WTC11 (cell line): ENCODE data around the gene GSTM4. TPM values are rescaled to one million over a fixed set of nuclear protein-coding genes. Genes with fewer than 3 reads are reported as not detected.

Experiments used
- ATAC-seq: fragments of 200-7000 bp; cut with Tn5 transposase; 2 replicates; pipeline ENCODE4 v1.10.0; 2021; ENCODE audit warnings: mild to moderate bottlenecking, moderate library complexity
- CTCF ChIA-PET: fragments of 300-600 bp; sonication (Branson Sonifier 250); formaldehyde crosslinking; loops from one replicate; lab custom pipeline; 2021; ENCODE audit warnings: antibody characterized with exemption; lab: Charles Lee
- POLR2A ChIA-PET: fragments of 350-600 bp; sonication (Branson Sonifier 250); formaldehyde crosslinking; loops from one replicate; lab custom pipeline; 2021; ENCODE audit warnings: antibody characterized with exemption; lab: Charles Lee
- DNase-seq: peaks from one replicate; pipeline ENCODE4 v3.0.0; 2021; ENCODE audit warnings: low spot score
- H3K27ac Mint-ChIP-seq: 2 replicates; pipeline ENCODE4 v1.8.0; 2021; ENCODE audit warnings: mixed read lengths
- H3K27me3 Mint-ChIP-seq: 2 replicates; pipeline ENCODE4 v1.8.0; 2021; ENCODE audit warnings: low read depth, mild to moderate bottlenecking, moderate library complexity, mixed read lengths
- H3K36me3 Mint-ChIP-seq: 2 replicates; pipeline ENCODE4 v1.8.0; 2021; ENCODE audit warnings: mixed read lengths
- H3K4me1 Mint-ChIP-seq: 2 replicates; pipeline ENCODE4 v1.8.0; 2022; ENCODE audit warnings: mixed read lengths
- H3K4me3 Mint-ChIP-seq: 2 replicates; pipeline ENCODE4 v1.8.0; 2021; ENCODE audit warnings: mild to moderate bottlenecking, moderate library complexity, mixed read lengths
- H3K9me3 Mint-ChIP-seq: 2 replicates; pipeline ENCODE4 v1.8.0; 2021; ENCODE audit warnings: mixed read lengths
- ETV6 ChIP-seq: sonication (generic); formaldehyde crosslinking; IDR thresholded peaks from 2 replicates; pipeline ENCODE4 v1.8.1; 2022; ENCODE audit warnings: mild to moderate bottlenecking, missing genetic modification reagents
- FOXP1 ChIP-seq: sonication (generic); formaldehyde crosslinking; IDR thresholded peaks from 2 replicates; pipeline ENCODE4 v1.8.0; 2022; ENCODE audit warnings: missing genetic modification reagents, mild to moderate bottlenecking, moderate library complexity, borderline replicate concordance
- GABPB1 ChIP-seq: sonication (generic); formaldehyde crosslinking; IDR thresholded peaks from 2 replicates; pipeline ENCODE4 v1.8.1; 2023; ENCODE audit warnings: mild to moderate bottlenecking, missing genetic modification reagents
- KAT7 ChIP-seq: sonication (generic); formaldehyde crosslinking; IDR thresholded peaks from 2 replicates; pipeline ENCODE4 v1.8.1; 2023; ENCODE audit warnings: missing genetic modification reagents, mild to moderate bottlenecking, borderline replicate concordance
- NFATC4 ChIP-seq: fragments of 250-450 bp; sonication (Bioruptor Pico); IDR thresholded peaks from 2 replicates; pipeline ENCODE4 v1.9.0; 2021; ENCODE audit warnings: mild to moderate bottlenecking
- TCF7 ChIP-seq: sonication (generic); formaldehyde crosslinking; IDR thresholded peaks from 2 replicates; pipeline ENCODE4 v1.8.0; 2022; ENCODE audit warnings: mild to moderate bottlenecking, low read depth, missing genetic modification reagents, moderate library complexity
- ZNF317 ChIP-seq: sonication (generic); formaldehyde crosslinking; IDR thresholded peaks from 2 replicates; pipeline ENCODE4 v1.8.1; 2023; ENCODE audit warnings: low read depth, mild to moderate bottlenecking, moderate library complexity, missing genetic modification reagents, borderline replicate concordance
- total RNA-seq: library from RNA; stranded (reverse); gene quantifications from 3 replicates; pipeline ENCODE4 v1.2.3, GENCODE V29; 2021
- TF ChIP-seq, protein P1 (sequence below): sonication (generic); formaldehyde crosslinking; IDR thresholded peaks from 2 replicates; pipeline ENCODE4 v1.8.0; 2022; ENCODE audit warnings: mild to moderate bottlenecking, missing genetic modification reagents
- TF ChIP-seq, protein P2 (sequence below): fragments of 250-450 bp; sonication (Bioruptor Pico); IDR thresholded peaks from 2 replicates; pipeline ENCODE4 v1.9.0; 2021; ENCODE audit warnings: mild to moderate bottlenecking, borderline replicate concordance
- TF ChIP-seq, protein P3 (sequence below): fragments of 250-450 bp; sonication (Bioruptor Pico); IDR thresholded peaks from 2 replicates; pipeline ENCODE4 v1.9.0; 2021; ENCODE audit warnings: moderate library complexity, mild to moderate bottlenecking, inconsistent platforms, borderline replicate concordance
- TF ChIP-seq, protein P4 (sequence below): sonication (generic); formaldehyde crosslinking; IDR thresholded peaks from 2 replicates; pipeline ENCODE4 v1.8.1; 2022; ENCODE audit warnings: mild to moderate bottlenecking, moderate library complexity, missing genetic modification reagents

Gene GSTM4
- total RNA-seq, 1 experiment from 2014 or later = 16.7 TPM

DNA sequence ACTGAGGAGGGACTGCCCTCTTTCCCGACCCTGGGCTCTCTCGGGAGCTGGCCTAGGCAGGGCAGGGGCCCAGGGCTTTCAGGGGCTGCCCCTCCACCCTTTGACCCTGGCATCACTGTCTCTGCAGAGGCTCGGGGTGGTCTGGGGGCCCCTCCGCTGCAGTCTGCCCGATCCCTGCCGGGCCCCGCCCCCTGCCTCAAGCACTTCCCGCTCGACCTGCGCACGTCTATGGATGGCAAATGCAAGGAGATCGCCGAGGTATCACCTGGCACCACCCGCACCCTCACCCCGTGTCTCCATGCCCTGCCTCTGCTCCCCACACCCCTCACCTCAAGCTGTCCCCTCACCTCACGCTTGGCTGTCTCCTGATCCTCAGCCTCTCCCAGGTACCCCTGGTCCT is 30.7 kb upstream of the GSTM4 start (continued):
- TF ChIP-seq, protein P1, sequence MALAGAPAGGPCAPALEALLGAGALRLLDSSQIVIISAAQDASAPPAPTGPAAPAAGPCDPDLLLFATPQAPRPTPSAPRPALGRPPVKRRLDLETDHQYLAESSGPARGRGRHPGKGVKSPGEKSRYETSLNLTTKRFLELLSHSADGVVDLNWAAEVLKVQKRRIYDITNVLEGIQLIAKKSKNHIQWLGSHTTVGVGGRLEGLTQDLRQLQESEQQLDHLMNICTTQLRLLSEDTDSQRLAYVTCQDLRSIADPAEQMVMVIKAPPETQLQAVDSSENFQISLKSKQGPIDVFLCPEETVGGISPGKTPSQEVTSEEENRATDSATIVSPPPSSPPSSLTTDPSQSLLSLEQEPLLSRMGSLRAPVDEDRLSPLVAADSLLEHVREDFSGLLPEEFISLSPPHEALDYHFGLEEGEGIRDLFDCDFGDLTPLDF = no peak
- TF ChIP-seq ETV6 (CRISPR knock-in tag) (no peak), NFATC4 (CRISPR knock-in tag) (no peak), ZNF317 (no peak)
- TF ChIP-seq, protein P2, sequence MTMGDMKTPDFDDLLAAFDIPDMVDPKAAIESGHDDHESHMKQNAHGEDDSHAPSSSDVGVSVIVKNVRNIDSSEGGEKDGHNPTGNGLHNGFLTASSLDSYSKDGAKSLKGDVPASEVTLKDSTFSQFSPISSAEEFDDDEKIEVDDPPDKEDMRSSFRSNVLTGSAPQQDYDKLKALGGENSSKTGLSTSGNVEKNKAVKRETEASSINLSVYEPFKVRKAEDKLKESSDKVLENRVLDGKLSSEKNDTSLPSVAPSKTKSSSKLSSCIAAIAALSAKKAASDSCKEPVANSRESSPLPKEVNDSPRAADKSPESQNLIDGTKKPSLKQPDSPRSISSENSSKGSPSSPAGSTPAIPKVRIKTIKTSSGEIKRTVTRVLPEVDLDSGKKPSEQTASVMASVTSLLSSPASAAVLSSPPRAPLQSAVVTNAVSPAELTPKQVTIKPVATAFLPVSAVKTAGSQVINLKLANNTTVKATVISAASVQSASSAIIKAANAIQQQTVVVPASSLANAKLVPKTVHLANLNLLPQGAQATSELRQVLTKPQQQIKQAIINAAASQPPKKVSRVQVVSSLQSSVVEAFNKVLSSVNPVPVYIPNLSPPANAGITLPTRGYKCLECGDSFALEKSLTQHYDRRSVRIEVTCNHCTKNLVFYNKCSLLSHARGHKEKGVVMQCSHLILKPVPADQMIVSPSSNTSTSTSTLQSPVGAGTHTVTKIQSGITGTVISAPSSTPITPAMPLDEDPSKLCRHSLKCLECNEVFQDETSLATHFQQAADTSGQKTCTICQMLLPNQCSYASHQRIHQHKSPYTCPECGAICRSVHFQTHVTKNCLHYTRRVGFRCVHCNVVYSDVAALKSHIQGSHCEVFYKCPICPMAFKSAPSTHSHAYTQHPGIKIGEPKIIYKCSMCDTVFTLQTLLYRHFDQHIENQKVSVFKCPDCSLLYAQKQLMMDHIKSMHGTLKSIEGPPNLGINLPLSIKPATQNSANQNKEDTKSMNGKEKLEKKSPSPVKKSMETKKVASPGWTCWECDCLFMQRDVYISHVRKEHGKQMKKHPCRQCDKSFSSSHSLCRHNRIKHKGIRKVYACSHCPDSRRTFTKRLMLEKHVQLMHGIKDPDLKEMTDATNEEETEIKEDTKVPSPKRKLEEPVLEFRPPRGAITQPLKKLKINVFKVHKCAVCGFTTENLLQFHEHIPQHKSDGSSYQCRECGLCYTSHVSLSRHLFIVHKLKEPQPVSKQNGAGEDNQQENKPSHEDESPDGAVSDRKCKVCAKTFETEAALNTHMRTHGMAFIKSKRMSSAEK = no peak
- TF ChIP-seq, protein P3, sequence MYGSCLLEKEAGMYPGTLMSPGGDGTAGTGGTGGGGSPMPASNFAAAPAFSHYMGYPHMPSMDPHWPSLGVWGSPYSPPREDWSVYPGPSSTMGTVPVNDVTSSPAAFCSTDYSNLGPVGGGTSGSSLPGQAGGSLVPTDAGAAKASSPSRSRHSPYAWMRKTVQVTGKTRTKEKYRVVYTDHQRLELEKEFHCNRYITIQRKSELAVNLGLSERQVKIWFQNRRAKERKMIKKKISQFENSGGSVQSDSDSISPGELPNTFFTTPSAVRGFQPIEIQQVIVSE (CRISPR knock-in tag) = no peak
- TF ChIP-seq, protein P4, sequence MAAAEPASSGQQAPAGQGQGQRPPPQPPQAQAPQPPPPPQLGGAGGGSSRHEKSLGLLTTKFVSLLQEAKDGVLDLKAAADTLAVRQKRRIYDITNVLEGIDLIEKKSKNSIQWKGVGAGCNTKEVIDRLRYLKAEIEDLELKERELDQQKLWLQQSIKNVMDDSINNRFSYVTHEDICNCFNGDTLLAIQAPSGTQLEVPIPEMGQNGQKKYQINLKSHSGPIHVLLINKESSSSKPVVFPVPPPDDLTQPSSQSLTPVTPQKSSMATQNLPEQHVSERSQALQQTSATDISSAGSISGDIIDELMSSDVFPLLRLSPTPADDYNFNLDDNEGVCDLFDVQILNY (CRISPR knock-in tag) = no peak

DNA sequence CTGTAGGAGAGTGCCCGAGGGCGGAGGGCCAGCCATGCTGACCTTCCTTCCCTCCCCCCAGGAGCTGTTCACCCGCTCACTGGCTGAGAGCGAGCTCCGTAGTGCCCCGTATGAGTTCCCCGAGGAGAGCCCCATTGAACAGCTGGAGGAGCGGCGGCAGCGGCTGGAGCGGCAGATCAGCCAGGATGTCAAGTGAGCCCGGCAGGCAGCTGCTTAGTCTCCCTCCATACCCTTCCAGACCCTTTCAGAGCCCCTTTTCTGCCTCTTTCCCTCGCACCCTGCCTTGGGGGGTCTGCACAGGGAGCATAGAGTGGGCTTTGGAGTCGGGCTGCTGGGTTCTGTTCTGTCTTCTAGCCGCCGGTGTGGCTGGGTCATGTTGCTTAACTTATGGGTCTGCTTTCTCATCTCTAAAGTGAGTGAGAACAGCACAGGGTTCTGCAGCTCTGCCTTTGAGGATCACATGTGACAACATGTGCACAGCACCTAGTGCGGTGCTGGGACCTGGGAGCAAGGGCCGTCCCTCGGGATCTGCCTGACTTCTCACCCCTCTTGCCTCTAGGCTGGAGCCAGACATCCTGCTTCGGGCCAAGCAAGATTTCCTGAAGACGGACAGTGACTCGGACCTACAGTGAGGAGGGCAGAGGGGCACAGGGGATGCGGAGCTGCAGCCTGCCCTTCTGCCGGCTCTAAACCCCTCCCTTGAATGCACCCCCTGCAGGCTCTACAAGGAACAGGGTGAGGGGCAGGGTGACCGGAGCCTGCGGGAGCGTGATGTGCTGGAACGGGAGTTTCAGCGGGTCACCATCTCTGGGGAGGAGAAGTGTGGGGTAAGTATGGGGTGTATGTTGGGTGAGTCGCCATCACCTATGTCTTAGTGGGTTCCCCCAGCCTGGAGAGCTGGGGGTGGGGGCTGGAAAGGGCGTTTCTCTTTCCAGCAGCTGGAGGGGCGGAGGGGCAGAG is 30.0 kb upstream of the GSTM4 start:
- Mint-ChIP-seq H3K36me3 (peaks cover 23% of the 10 kb centered on the region), H3K9me3 (no peaks in the 10 kb centered on the region), H3K4me3 (no peak overlapping the region), H3K4me1 (peaks cover 23% of the 10 kb centered on the region), H3K27me3 (no peaks in the 10 kb centered on the region), H3K27ac (peak overlapping the region; percentile 45; the same call in 1 of the 2 replicates)
- POLR2A ChIA-PET = interaction anchor here (1.1 kb wide), 1 partner anchor 77 kb away, joined by 3 read pairs; the partner anchor contains the start of gene GNAI3
- TF ChIP-seq, protein P3 (CRISPR knock-in tag) = no peak
- TF ChIP-seq TCF7 (CRISPR knock-in tag) (no peak), FOXP1 (CRISPR knock-in tag) (no peak), GABPB1 (no peak), KAT7 (CRISPR knock-in tag) (no peak)
- TF ChIP-seq, protein P2 = no peak
- CTCF ChIA-PET = interaction anchor here (0.7 to 4.7 kb wide), 4 partner anchors 9 to 151 kb away, joined by 3 to 31 read pairs (median 6); no protein-coding TSS in a partner anchor
- peak; percentile 5; the same call in 1 of the 2 replicates for ATAC-seq
- no peak for DNase-seq
